T-helper 2 cell treated with Interferon-gamma antibody and Interleukin-4, amounts not matched to agents 100 ng/mL and 5 ng/mL, for 36 hours (primary cell): ENCODE data around the gene DUSP9. TPM values are rescaled to one million over a fixed set of nuclear protein-coding genes. Genes with fewer than 3 reads are reported as not detected.

Source experiments
- intact Hi-C: fragments of 100-400 bp; cut with micrococcal nuclease; formaldehyde crosslinking; loops from one replicate; pipeline ENCODE4 v1.15.1; 2023
- total RNA-seq: library from RNA; stranded (reverse); gene quantifications from 2 replicates; pipeline ENCODE4 v1.2.3, GENCODE V29; 2022

The DUSP9 gene
- total RNA-seq, 1 donor from 2014 or later, result not detected

DNA sequence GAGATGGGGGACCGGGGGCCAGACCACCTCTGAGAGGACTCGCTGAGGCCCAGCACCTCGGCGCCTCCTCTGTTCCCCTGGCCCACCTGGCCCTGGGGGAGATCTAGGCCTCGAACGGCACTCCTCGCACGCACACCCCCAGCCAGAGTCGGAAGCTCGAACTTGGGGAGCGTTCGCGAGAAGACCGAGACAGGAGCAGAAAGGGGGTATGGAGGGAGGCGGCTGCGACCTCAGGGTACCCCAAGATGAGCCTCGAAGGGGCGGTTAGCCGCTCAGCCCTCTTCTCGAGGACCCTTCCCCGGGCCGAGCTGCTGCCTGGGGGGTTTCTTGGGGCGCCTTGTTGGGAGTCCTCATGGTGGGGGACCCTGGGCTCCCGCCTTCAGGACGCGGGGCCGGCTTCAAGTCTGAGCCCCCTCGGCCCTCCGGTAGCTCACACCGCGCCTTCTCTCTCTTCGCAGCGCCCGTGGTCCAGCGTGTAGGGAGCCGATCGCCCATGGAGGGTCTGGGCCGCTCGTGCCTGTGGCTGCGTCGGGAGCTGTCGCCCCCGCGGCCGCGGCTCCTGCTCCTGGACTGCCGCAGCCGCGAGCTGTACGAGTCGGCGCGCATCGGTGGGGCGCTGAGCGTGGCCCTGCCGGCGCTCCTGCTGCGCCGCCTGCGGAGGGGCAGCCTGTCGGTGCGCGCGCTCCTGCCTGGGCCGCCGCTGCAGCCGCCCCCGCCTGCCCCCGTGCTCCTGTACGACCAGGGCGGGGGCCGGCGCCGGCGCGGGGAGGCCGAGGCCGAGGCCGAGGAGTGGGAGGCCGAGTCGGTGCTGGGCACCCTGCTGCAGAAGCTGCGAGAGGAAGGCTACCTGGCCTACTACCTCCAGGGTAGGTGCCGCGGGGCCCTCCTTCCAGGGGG, 706 bp downstream of the DUSP9 start:
- intact Hi-C loops, result no loop called here

DNA sequence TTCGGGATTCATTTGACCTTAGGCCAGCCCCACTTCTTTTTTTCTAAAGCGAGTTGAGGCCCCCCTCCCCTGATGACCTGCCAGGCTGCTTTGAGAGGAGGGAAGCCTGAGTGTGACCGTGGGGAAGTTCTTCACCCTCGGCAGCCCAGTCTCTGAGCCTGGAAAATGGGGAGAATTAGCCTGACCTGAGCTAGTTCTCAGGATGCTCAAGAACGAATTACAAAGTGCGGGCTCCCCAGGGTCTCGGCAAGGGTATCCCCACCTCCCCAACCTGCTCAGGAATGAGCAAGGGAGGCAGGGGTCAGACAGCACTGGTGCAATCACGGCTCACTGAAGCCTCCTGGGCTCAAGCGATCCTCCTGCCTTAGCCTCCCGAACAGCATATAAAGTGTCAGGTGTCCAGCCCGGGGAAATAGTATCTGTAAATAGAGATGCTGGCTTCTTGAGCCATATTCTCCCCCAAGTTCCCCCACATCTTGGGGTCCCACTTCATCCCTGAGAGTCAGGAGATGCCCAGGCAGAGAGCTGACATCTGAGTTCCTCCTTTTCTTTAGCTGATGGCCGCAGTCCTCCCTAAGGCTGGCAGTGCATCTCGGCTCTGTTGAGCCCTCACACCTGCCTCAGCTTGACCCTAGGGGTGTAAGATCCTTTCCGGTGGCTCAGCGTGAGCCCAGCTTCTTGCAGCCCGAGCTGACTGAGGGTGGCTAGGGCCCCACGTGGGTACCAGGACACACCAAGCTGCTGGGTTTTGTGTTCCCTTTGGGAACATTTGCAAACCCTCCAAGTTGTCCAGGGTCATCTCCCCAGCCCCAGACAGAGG, 1.6 kb downstream of the DUSP9 start:
- intact Hi-C loops, result no loop called here

DNA sequence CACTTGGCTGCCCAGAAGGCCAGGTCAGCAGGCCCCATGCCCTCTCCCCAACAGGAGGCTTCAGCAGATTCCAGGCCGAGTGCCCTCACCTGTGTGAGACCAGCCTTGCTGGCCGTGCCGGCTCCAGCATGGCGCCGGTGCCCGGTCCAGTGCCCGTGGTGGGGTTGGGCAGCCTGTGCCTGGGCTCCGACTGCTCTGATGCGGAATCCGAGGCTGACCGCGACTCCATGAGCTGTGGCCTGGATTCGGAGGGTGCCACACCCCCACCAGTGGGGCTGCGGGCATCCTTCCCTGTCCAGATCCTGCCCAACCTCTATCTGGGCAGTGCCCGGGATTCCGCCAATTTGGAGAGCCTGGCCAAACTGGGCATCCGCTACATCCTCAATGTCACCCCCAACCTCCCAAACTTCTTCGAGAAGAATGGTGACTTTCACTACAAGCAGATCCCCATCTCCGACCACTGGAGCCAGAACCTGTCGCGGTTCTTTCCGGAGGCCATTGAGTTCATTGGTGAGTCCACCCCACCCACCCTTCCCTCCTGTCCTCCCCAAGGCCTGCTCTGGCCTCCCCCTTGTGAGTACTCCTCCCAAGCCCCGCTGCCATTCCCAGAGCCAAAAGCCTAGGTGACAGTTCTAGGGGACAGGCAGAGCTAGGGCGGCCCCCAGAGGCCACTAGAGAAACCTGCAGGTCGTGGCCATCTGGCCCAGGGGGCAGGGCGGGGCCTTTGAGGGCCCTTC, 2.3 kb downstream of the DUSP9 start:
- intact Hi-C loops, result no loop called here

DNA sequence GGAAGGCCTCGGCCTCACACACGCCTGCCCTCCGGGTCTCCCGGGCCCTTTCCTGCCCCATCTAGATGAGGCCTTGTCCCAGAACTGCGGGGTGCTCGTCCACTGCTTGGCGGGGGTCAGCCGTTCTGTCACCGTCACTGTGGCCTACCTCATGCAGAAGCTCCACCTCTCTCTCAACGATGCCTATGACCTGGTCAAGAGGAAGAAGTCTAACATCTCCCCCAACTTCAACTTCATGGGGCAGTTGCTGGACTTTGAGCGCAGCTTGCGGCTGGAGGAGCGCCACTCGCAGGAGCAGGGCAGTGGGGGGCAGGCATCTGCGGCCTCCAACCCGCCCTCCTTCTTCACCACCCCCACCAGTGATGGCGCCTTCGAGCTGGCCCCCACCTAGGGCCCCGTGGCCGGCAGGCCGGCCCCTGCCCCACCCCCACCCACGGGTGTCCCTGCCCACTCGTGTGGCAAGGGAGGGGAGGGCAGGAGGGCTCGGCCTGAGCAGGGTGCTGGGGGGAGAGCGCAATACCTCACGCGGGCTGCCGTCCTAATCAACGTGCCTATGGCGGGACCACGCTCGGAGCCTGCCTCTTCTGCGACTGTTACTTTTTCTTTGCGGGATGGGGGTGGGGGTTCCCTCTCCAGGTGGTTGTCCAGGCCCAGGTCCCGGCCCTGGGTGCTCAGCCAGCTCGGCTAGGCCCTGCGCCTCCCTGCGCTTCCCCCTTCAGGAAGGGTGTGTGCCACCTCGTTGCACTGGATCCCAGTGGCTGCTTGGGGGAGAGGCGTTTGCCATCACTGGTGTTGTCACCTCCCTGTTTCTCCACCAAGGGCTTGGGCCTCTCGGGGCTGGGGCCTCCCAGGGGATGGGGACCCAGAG, 3.1 kb downstream of the DUSP9 start:
- intact Hi-C loops, result no loop called here

DNA sequence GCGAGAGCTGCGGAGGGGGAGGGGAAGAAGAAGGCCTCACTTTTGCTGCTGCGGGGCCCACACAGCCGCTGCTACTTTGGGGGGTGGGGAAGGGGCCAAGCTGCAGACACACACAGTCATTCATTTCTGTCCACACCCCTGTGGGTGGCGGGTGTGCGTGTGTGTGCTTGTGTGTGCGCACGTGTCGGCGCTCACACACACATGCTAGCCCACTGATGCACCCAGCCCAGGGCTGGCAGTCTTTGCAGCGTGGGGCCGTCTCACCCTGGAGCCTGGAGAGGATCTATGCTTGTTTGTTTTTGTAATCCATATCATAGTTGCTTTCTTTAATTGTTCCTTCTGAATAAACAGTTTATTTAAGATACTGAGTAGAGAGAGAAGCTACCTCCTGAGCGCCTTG, 4.0 kb downstream of the DUSP9 start:
- intact Hi-C loops, result no loop called here

DNA sequence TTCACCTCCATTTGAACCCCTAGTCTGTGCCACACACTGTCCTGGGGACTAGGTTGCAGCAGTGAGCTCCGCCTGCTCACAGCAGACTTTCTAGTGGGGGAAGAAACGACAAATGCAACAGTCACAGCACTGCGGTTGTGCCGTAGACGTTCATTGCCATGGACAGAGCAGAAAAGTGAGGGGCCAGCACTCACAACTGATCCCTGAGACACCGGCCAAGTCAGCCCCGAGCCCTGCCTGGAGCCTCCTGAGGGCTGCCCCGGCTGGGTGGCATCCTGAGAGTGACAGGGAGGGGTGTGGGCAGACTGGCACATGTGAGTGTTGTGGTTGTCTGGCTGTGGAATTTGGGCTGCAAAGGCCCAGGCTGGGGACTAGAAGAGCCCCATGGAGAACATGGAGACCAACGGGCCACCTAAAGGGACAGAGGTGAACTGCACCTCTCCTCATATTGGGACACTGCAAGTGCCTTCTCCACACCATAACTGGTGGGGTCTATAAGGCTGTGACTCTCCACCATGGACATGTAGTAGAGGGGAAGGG, 4.6 kb downstream of the DUSP9 start:
- intact Hi-C loops, result no loop called here

DNA sequence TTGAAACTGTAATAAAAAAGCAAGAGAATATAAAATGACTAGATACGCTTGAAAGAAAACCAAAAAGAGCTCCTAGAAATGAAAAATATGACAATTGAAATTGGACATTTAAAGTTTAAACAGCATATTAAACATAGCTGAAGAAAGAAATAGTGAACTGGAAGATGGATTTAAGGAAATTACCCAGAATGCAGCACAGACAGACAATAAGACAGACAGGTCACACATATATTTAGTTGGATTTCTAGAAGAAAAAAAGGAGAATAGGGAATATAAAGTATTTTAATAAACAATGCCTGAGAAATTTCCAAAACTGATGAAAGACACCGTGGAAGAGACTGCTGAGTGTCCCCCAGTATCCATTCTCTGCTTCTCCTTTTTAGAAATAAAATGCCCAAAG, 6.6 kb downstream of the DUSP9 start:
- intact Hi-C loops, result no loop called here

DNA sequence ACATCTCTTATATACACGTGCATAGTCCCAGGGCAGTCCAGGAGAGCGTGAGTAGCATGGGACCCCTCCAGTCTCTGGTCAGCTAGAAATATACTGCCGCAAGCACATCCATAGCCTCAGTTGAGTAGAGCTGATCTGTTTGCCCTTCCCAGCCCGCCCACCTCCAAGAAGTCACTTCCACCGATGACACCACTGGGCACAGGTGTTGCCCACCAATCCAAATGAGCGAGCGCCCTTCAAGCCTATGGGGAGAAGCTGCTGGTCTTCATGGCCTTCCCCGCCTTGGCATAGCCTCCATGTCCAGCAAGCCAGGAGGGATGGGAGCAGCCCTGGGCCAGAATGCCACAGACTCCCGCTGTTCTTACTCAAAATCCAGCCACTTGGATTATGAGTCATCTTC, 10.2 kb downstream of the DUSP9 start:
- intact Hi-C loops, result no loop called here

DNA sequence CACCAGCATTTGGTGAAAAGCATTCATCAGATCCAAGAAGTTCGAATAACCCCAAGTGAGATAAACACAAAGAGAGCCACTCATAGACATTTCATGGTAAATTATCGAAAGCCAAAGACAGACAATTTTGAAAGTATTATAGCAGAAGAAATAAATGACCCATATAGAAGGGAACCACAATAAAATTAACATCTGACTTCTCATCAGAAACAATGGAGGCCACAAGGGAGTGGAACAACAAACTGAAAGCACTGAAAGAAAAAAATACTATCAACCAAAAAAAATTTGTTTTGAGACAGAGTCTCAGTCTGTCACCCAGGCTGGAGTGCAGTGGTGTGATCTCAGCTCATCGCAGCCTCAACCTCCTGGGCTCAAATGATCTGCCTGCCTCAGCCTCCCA, 12.3 kb downstream of the DUSP9 start:
- intact Hi-C loops, result no loop called here

DNA sequence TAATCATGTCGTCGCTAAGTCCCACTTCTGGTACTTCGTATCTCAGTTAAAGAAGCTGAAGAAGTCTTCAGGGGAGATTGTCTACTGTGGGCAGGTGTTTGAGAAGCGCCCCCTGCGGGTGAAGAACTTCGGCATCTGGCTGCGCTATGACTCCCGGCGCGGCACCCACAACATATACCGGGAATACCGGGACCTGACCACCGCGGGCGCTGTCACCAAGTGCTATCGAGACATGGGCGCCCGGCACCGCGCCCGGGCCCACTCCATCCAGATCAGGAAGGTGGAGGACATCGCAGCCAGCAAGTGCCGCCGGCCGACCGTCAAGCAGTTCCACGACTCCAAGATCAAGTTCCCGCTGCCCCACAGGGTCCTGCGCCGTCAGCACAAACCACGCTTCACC, 15.3 kb downstream of the DUSP9 start:
- intact Hi-C loops, result no loop called here

DNA sequence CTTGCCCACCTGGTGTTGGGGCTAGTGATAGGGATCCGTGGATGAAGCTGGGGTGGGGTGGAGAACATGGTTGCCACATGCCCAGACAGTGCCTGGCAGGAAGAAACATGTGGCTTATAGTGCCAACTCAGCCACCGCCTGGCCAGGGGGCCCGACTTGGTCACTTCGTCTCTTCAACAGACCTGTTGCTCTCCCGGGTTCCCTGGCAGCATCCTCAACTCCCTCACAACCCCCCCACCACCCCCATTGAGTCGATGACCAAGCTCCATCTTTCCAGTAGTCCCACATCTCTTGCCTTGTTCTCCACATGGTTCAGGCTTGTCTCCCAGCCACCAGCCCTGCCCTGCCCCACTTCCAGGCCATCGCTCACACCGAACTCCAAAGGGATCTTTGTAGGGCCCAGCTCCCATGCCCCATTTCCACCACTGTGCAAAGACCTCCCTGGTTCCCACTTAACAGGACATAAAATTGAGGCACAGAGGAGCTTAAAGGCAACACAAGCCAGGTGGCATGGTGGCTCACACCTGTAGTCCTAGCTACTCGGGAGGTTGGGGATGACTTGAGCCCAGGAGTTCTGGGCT, 18.8 kb downstream of the DUSP9 start:
- intact Hi-C loops, result loop anchor here (5.0 kb wide), 1 partner anchor 709 kb away; no protein-coding TSS in a partner anchor

DNA sequence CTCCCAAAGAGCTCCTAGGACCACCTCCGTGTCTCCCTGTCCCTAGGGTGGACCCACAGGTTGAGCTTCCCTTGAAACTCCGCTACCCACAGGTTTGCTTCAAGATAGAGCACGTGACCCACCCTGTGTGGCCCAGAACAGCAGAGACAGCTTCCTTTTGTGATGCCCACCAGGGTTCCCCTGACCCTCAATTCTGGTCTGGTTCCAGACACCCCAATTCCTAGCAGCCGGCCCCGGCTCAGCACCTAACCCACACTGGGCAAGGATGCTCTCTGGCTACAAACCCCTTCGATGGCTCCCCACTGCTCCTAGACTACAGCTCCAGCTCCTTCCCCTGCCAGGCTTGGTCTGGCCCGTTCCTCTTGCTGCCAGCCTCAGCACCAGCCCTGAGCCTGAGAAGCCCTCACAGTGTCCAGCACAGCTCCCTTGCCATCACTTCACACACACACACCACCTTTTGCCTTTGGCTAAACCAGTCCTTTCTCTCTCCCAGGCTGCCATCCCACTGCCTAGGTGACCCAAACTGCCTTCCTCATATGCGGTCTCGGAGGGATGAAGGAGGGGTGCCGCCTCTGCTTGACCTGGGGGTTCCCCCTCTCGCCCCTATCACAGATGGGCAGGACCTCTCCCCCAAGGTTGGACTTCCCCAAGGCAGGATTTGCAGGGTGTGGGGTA, 20.4 kb downstream of the DUSP9 start:
- intact Hi-C loops, result loop anchor here (5.0 kb wide), 1 partner anchor 710 kb away; no protein-coding TSS in a partner anchor

DNA sequence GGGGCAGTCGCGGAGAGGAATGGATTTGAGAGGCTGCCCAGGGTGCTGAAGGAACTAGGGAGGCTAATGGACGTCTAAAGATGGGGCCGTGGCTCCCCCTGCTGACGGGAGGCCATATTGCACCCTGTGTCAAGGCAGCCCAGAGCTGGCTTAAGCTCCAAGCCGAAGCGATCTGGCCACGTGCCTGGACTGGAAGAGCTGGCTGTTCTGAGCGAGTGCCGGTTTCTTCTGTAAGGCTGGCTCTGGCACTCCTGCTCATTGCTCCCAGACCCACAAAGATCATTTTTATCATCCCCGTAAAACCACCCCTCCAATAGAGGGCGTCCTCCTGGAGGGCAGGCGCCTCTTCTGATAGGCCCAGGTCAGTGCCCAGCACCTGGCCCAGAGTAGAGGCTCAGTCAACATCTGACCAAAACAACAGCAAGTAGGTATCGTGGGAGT, 21.0 kb downstream of the DUSP9 start:
- intact Hi-C loops, result loop anchor here (1.0 to 5.0 kb wide), 6 partner anchors 57 to 711 kb away; partner anchors contain the start of gene HAUS7

DNA sequence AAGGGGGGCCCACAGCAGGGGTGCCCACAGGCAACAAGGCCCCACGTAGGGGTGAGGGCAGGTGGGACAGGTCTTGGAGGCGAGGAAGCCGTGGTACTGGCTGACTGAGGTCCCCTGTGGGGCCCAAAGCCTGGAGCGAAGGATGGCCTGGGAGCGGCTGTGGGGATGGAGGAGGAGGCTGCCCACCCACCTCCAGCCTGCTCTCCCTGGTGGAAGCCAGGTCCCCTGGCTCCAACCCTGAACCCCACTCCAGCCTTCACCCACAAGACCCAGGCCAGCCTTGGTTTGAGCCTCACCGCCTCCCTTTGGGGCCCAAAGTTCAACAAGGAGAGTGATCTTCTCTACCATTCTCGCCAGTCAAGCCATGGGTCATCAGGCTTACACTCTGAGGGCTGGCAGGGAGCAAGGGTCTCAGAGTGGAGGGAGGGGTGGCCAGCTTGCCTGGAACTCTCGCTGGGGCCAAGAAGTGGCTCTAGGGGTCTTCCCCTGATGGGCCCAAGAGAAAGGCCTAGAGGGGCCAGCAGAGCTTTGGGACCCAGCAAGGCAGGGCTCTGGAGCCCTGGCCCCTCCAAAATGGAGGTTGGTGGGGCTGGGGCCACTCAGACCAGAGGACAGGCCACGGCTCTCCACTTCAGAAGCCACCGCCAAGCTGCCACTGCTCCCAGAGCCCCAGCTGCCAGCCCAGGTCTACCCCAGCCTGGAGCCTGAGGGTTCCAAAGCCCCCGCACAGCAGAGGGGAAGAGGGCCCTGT, 21.6 kb downstream of the DUSP9 start:
- intact Hi-C loops, result loop anchor here (1.0 to 5.0 kb wide), 7 partner anchors 58 to 727 kb away; partner anchors contain the start of gene HAUS7

DNA sequence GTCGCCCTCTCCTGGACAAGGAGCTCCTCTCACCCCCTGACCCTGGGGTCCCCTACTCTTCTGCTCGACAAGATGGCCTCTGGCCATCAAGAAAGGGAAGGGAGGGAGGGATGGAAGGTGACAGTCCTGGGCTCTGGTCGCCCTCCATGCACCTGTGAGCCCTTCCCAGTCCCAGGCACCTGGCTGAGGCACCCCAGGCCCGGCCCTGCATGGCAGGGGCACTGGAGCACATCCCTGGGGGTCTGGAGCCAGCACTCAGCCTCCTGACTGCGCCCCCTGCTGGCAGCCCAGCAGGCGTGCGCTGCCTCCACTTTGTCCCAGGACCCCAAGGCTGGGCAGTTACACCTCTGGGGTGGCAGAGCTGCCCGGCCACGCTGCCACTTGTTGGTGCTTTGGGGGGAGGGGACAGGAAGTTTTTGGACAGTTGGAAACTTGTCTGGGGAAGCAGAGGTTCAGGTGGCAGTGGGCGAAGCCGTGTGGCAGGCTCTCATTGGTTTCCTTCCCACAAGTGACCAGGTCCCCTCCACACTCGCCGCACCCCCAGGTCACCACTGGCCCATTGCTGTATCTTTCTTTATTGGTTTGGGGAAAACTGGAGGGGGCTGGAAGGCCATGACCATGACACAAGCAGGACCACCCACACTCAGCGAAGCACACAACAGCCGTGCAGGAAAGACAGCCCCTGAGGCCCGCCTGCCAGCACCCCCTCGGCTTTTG, 22.3 kb downstream of the DUSP9 start:
- intact Hi-C loops, result loop anchor here (1.0 to 5.0 kb wide), 6 partner anchors 59 to 728 kb away; partner anchors contain the start of gene HAUS7

DNA sequence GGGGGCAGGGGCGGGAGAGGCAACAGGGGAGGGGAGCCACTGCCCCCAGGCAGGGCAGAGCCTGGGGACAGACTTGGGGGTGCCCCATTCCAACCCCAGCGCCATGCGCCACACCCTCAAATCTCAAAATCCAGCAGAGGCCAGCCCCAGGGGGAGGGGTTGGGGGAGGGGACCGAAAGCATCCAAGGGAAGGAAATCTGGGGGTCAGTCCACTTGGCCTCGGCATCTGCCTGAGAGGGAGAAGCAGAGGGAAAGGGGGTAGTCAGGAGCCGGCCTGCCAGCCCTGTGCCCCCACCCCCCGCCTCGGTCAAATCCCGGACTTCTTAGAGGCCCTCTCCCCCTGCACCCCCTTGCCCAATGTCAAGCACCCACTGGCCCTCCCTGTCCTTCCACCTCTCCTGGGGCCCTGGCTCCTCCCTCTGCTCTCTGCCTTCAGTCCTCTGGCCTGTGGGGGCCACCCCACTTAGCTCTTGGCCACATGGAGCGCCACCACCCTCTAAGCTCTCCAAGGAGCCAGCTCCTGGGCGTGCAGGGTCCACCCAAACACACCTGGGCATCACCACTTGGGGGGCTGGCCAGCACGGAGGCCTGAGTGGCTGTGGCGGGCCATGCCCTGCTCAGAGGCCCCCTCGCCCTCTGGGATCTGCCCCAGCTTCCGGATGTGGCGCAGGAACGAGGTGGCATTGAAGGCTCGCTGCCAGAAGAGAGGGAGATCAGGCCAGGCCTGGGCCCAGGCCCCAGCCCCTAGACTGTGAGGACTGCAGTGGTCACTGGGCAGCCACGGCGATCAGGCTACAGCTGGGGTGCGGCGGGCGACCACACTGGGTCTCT, 23.1 kb downstream of the DUSP9 start:
- intact Hi-C loops, result loop anchor here (1.0 to 5.0 kb wide), 6 partner anchors 59 to 729 kb away; partner anchors contain the start of gene HAUS7
